Measurements from ENCODE around the gene PUSL1. TPM values are rescaled to one million over a fixed set of nuclear protein-coding genes. Genes with fewer than 3 reads are reported as not detected.

PUSL1 gene
- total and polyA plus RNA-seq, 2 of the 13 experiments (the other 11 are each of a cell fraction or from before 2014, with no cell fraction given) = 8.3 to 22.2 TPM

DNA sequence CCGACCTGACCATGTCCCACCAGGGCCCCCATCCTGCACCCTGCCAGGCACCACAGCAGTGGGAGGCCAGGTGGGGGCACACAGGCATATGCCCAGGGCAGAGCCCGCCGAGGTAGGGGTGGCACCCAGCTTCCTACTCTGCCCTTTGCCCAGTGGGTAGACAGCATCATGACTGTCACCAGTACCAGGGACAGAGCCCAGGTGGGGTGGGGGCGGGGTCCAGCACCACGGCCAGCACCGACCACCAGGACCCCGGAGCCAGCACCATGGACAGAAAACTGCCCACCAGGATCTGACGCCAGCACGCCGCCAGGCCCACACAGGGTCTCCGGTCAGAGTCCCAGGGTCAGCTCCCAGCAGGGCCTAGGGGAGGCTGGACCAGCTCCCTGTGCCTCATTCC lies 26.4 kb downstream of the PUSL1 start (continued):
- TF ChIP-seq ZBED4 (CRISPR knock-in tag; IDR thresholded peaks at IDR 0.05; ENCODE audit: borderline replicate concordance) (no peak), ARNT (IDR thresholded peaks at IDR 0.05) (no peak), MLXIP (CRISPR knock-in tag; IDR thresholded peaks at IDR 0.05; ENCODE audit: borderline replicate concordance) (no peak), FOXM1 (CRISPR knock-in tag; IDR thresholded peaks at IDR 0.05) (peak; percentile 85; the same call in 1 of the 2 replicates), STAT5B (CRISPR knock-in tag; IDR thresholded peaks at IDR 0.05) (peak; percentile 81; the same call in 1 of the 2 replicates), SMAD9 (CRISPR knock-in tag; IDR thresholded peaks at IDR 0.05) (no peak), NFATC3 (CRISPR knock-in tag; IDR thresholded peaks at IDR 0.05) (no peak), ZNF180 (CRISPR knock-in tag; IDR thresholded peaks at IDR 0.05; ENCODE audit: borderline replicate concordance, low read depth) (no peak), JUN (CRISPR knock-in tag; IDR thresholded peaks at IDR 0.05) (no peak), SRSF9 (IDR thresholded peaks at IDR 0.05; ENCODE audit: borderline replicate concordance, insufficient read depth, low read depth, low read length, poor library complexity, severe bottlenecking) (no peak), SMYD3 (CRISPR knock-in tag; IDR thresholded peaks at IDR 0.05) (no peak), PBX2 (CRISPR knock-in tag; IDR thresholded peaks at IDR 0.05) (no peak), ZNF274 (CRISPR knock-in tag; IDR thresholded peaks at IDR 0.05) (peak; percentile 47; the same call in 1 of the 2 replicates), ZNF615 (CRISPR knock-in tag; IDR thresholded peaks at IDR 0.05; ENCODE audit: borderline replicate concordance) (no peak), KAT2B (IDR thresholded peaks at IDR 0.05; ENCODE audit: borderline replicate concordance, low read depth, low read length) (no peak)
- TF ChIP-seq, protein P1, sequence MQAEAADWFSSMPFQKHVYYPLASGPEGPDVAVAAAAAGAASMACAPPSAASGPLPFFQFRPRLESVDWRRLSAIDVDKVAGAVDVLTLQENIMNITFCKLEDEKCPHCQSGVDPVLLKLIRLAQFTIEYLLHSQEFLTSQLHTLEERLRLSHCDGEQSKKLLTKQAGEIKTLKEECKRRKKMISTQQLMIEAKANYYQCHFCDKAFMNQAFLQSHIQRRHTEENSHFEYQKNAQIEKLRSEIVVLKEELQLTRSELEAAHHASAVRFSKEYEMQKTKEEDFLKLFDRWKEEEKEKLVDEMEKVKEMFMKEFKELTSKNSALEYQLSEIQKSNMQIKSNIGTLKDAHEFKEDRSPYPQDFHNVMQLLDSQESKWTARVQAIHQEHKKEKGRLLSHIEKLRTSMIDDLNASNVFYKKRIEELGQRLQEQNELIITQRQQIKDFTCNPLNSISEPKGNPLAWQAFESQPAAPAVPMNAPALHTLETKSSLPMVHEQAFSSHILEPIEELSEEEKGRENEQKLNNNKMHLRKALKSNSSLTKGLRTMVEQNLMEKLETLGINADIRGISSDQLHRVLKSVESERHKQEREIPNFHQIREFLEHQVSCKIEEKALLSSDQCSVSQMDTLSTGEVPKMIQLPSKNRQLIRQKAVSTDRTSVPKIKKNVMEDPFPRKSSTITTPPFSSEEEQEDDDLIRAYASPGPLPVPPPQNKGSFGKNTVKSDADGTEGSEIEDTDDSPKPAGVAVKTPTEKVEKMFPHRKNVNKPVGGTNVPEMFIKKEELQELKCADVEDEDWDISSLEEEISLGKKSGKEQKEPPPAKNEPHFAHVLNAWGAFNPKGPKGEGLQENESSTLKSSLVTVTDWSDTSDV (CRISPR knock-in tag; IDR thresholded peaks at IDR 0.05) = no peak
- TF ChIP-seq, protein P2, sequence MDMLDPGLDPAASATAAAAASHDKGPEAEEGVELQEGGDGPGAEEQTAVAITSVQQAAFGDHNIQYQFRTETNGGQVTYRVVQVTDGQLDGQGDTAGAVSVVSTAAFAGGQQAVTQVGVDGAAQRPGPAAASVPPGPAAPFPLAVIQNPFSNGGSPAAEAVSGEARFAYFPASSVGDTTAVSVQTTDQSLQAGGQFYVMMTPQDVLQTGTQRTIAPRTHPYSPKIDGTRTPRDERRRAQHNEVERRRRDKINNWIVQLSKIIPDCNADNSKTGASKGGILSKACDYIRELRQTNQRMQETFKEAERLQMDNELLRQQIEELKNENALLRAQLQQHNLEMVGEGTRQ (IDR thresholded peaks at IDR 0.05; ENCODE audit: low read depth, low read length) = no peak
- TF ChIP-seq, protein P2 (CRISPR knock-in tag; IDR thresholded peaks at IDR 0.05; ENCODE audit: borderline replicate concordance) = no peak

All from HepG2 (cell line).